ENCODE results near the gene ZNF446. TPM values are rescaled to one million over a fixed set of nuclear protein-coding genes. Genes with fewer than 3 reads are reported as not detected.

ZNF446 gene
- total and polyA plus RNA-seq, 9 of the 15 experiments (the other 6 are each of a cell fraction or from before 2014, with no cell fraction given): 0.07 to 4.8 (median 1.2) TPM

GRCh38 chr19:58451358-58452101 lies 24.6 kb upstream of the ZNF446 start, which contains the start of gene ZNF324B (continued):
- TF ChIP-seq STAT6 (CRISPR knock-in tag; IDR thresholded peaks at IDR 0.05) (no peak), PHF8 (IDR thresholded peaks at IDR 0.05; ENCODE audit: borderline replicate concordance, low read length) (peak; percentile 67; the same call in 1 of the 2 replicates), E2F6 (IDR thresholded peaks at IDR 0.05; ENCODE audit: borderline replicate concordance in 1 of 2, extremely low read depth in 1 of 2, insufficient read depth in 1 of 2, insufficient read length in 1 of 2, low read depth in 1 of 2, low read length in 1 of 2, poor library complexity in 1 of 2, severe bottlenecking in 1 of 2) (peak in 1 of 2 experiments; percentile 79), ARNT (IDR thresholded peaks at IDR 0.05) (no peak), MTF1 (CRISPR knock-in tag; IDR thresholded peaks at IDR 0.05; ENCODE audit: borderline replicate concordance) (no peak), MYBL2 (IDR thresholded peaks at IDR 0.05; ENCODE audit: low read depth) (no peak), MYBL2 (CRISPR knock-in tag; IDR thresholded peaks at IDR 0.05; ENCODE audit: borderline replicate concordance) (no peak), NFYB (IDR thresholded peaks at IDR 0.05; ENCODE audit: extremely low read depth, insufficient read length) (peak; percentile 68), CSDE1 (IDR thresholded peaks at IDR 0.05) (peak in 1 of 2 experiments; percentile 94; a peak in 2 of 4 replicates), NONO (IDR thresholded peaks at IDR 0.05; ENCODE audit: low read depth in 2 of 2, low read length in 1 of 2) (peak in 1 of 2 experiments; percentile 69; a peak in 1 of 4 replicates), ZNF785 (CRISPR knock-in tag; IDR thresholded peaks at IDR 0.05) (no peak), SAP30 (IDR thresholded peaks at IDR 0.05; ENCODE audit: borderline replicate concordance, insufficient read depth, low read depth, low read length, poor library complexity, severe bottlenecking) (peak; percentile 24), ZNF395 (CRISPR knock-in tag; IDR thresholded peaks at IDR 0.05) (no peak), PHF20 (IDR thresholded peaks at IDR 0.05; ENCODE audit: partially characterized antibody) (peak; percentile 74), ZBTB49 (CRISPR knock-in tag; IDR thresholded peaks at IDR 0.05; ENCODE audit: borderline replicate concordance) (no peak), HMG20A (CRISPR knock-in tag; conservative IDR thresholded peaks at IDR 0.05) (no peak)
